ENCODE measurements around the gene PECR. TPM values are rescaled to one million over a fixed set of nuclear protein-coding genes. Genes with fewer than 3 reads are reported as not detected.

PECR gene
- total and polyA plus RNA-seq, 2 of the 13 experiments (the other 11 are each of a cell fraction or from before 2014, with no cell fraction given) = 151 to 153 TPM

GRCh38 chr2:216114382-216114713 lies 32.7 kb upstream of the PECR start:
- Histone ChIP-seq H3K27me3 (ENCODE audit: control insufficient read depth in 1 of 2, insufficient read depth in 2 of 2, low read length in 2 of 2) (no peaks in the 10 kb centered on the region; a peak in 1 of 5 replicates), H4K20me1 (ENCODE audit: insufficient read depth, low read length) (no peaks in the 10 kb centered on the region), H3K36me3 (replicated peaks in 1 of 2; ENCODE audit: control insufficient read depth in 1 of 2, insufficient read depth in 2 of 2, low read length in 2 of 2) (peaks cover 15 to 72% of the 10 kb centered on the region in 2 experiments), H3K4me1 (ENCODE audit: insufficient read depth, low read length) (peaks cover 68% of the 10 kb centered on the region), H3K79me2 (ENCODE audit: insufficient read depth, low read length) (peaks cover 74% of the 10 kb centered on the region), H3K9ac (ENCODE audit: insufficient read depth, low read depth, low read length) (no peak overlapping the region), H3K9me3 (ENCODE audit: low read length) (no peaks in the 10 kb centered on the region), H3K27ac (ENCODE audit: extremely low read length, insufficient read depth, low read length) (peak overlapping the region; percentile 38), H2AFZ (ENCODE audit: low read length) (no peak overlapping the region), H3K4me3 (replicated peaks in 1 of 3; ENCODE audit: insufficient read depth in 1 of 3, low read depth in 2 of 3, low read length in 3 of 3) (peak overlapping the region in 1 of 3 experiments; percentile 15; a peak in 1 of 6 replicates), H3K4me2 (ENCODE audit: low read depth, low read length) (peak overlapping the region; percentile 46)
- ChIA-PET CTCF (ENCODE audit: low intra/inter-chr PET ratio, low total read pairs) (no interaction called here), POLR2A (interaction anchor here (0.7 to 1.8 kb wide), 8 partner anchors 10 to 384 kb away, joined by 3 to 33 read pairs (median 4); partner anchors contain the start of genes PECR, RPL37A and TMEM169)
- intact Hi-C loops (cut with micrococcal nuclease; ENCODE audit: unreplicated experiment) (loop anchor here (5.0 kb wide), 2 partner anchors 288 to 388 kb away; no protein-coding TSS in a partner anchor), in situ Hi-C loops (cut with HindIII; ENCODE audit: extremely low pct_ligation_motif_present, low pct_unique_long_range_greater_than_20kb) (no loop called here)
- no peak for DNase-seq (ENCODE audit: low spot score)
- peak; percentile 58 for ATAC-seq
- 40% methylated on average over 4 of the region's 4 CpGs for WGBS (ENCODE audit: low lambda C conversion rate)
- no TSS peak for BruUV-seq (replicated peaks)
- FAIRE-seq = no peak
- TF ChIP-seq, protein P1, sequence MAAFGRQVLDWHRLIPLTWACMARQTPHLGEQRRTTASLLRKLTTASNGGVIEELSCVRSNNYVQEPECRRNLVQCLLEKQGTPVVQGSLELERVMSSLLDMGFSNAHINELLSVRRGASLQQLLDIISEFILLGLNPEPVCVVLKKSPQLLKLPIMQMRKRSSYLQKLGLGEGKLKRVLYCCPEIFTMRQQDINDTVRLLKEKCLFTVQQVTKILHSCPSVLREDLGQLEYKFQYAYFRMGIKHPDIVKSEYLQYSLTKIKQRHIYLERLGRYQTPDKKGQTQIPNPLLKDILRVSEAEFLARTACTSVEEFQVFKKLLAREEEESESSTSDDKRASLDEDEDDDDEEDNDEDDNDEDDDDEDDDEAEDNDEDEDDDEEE (CRISPR knock-in tag; IDR thresholded peaks at IDR 0.05) = 0 out of 2 replicates have a peak, but pooled peaks have one; percentile 71
- TF ChIP-seq ELF4 (CRISPR knock-in tag; IDR thresholded peaks at IDR 0.05; ENCODE audit: borderline replicate concordance) (0 out of 2 replicates have a peak, but pooled peaks have one; percentile 17), ZNF781 (CRISPR knock-in tag; IDR thresholded peaks at IDR 0.05; ENCODE audit: borderline replicate concordance, not compliant biosample characterization) (peak; percentile 18), ZNF281 (CRISPR knock-in tag; IDR thresholded peaks at IDR 0.05; ENCODE audit: borderline replicate concordance) (no peak), ZNF253 (CRISPR knock-in tag; IDR thresholded peaks at IDR 0.05; ENCODE audit: borderline replicate concordance) (0 out of 2 replicates have a peak, but pooled peaks have one; percentile 25), ATF4 (CRISPR knock-in tag; IDR thresholded peaks at IDR 0.05) (0 out of 4 replicates have a peak, but pooled peaks of 1 of the 2 experiments have one; percentile 6), ZBTB20 (CRISPR knock-in tag; IDR thresholded peaks at IDR 0.05; ENCODE audit: borderline replicate concordance, low read depth) (0 out of 2 replicates have a peak, but pooled peaks have one; percentile 31), TCF7 (IDR thresholded peaks at IDR 0.05; ENCODE audit: low read depth) (no peak), ZNF747 (CRISPR knock-in tag; IDR thresholded peaks at IDR 0.05; ENCODE audit: borderline replicate concordance) (peak; percentile 24; the same call in 1 of the 2 replicates), ZNF34 (CRISPR knock-in tag; IDR thresholded peaks at IDR 0.05; ENCODE audit: borderline replicate concordance) (no peak), MTF2 (CRISPR knock-in tag; IDR thresholded peaks at IDR 0.05; ENCODE audit: borderline replicate concordance) (0 out of 2 replicates have a peak, but pooled peaks have one; percentile 49), ETV5 (CRISPR knock-in tag; IDR thresholded peaks at IDR 0.05; ENCODE audit: borderline replicate concordance) (no peak), JUN (CRISPR knock-in tag; IDR thresholded peaks at IDR 0.05) (no peak), AHR (CRISPR knock-in tag; IDR thresholded peaks at IDR 0.05) (no peak), ZSCAN31 (CRISPR knock-in tag; IDR thresholded peaks at IDR 0.05; ENCODE audit: low read depth) (0 out of 2 replicates have a peak, but pooled peaks have one; percentile 49)
- TF ChIP-seq, protein P2, sequence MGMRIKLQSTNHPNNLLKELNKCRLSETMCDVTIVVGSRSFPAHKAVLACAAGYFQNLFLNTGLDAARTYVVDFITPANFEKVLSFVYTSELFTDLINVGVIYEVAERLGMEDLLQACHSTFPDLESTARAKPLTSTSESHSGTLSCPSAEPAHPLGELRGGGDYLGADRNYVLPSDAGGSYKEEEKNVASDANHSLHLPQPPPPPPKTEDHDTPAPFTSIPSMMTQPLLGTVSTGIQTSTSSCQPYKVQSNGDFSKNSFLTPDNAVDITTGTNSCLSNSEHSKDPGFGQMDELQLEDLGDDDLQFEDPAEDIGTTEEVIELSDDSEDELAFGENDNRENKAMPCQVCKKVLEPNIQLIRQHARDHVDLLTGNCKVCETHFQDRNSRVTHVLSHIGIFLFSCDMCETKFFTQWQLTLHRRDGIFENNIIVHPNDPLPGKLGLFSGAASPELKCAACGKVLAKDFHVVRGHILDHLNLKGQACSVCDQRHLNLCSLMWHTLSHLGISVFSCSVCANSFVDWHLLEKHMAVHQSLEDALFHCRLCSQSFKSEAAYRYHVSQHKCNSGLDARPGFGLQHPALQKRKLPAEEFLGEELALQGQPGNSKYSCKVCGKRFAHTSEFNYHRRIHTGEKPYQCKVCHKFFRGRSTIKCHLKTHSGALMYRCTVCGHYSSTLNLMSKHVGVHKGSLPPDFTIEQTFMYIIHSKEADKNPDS (CRISPR knock-in tag; IDR thresholded peaks at IDR 0.05) = no peak
